Hepatocyte (in vitro differentiated cells): ENCODE measurements around the gene MVB12A.

Experiments used
- EZH2 ChIP-seq: fragments of 200-600 bp; sonication (generic); IDR thresholded peaks from 2 replicates; pipeline ENCODE4 v1.6.1; 2016; ENCODE audit warnings: antibody characterized with exemption, mild to moderate bottlenecking, borderline replicate concordance
- TF ChIP-seq, protein P1 (sequence below): fragments of 200-600 bp; sonication (generic); IDR thresholded peaks from 2 replicates; pipeline ENCODE4 v1.5.1; 2016; ENCODE audit warnings: antibody characterized with exemption, mild to moderate bottlenecking; ENCODE audit not compliant: poor library complexity

DNA sequence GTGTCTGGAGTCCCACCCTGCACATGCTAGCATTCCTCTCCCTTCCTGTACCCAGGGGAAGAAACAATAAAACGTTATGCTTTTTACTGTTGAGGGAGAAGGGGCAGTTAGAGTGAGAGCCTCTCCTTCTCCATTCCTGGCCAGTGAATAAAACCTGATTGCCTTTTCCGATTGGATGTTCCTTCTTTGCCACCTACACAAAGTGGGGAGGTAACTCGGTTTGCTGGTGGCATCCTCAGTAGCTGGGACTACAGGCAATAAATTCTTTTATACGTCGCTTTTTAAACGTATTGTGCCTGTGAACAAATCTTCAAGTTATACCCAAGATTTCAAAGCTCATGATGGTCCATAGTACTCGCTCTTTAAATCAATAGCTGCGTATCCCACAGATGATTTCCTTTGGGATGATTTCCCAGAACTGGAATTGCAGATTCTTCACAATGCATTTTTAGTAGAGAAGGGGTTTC, 660 bp upstream of the MVB12A start:
- TF ChIP-seq, protein P1, sequence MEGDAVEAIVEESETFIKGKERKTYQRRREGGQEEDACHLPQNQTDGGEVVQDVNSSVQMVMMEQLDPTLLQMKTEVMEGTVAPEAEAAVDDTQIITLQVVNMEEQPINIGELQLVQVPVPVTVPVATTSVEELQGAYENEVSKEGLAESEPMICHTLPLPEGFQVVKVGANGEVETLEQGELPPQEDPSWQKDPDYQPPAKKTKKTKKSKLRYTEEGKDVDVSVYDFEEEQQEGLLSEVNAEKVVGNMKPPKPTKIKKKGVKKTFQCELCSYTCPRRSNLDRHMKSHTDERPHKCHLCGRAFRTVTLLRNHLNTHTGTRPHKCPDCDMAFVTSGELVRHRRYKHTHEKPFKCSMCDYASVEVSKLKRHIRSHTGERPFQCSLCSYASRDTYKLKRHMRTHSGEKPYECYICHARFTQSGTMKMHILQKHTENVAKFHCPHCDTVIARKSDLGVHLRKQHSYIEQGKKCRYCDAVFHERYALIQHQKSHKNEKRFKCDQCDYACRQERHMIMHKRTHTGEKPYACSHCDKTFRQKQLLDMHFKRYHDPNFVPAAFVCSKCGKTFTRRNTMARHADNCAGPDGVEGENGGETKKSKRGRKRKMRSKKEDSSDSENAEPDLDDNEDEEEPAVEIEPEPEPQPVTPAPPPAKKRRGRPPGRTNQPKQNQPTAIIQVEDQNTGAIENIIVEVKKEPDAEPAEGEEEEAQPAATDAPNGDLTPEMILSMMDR, result no peak
- TF ChIP-seq EZH2, result no peak
